HepG2 (cell line): ENCODE measurements around the gene HS3ST3B1. TPM values are rescaled to one million over a fixed set of nuclear protein-coding genes. Genes with fewer than 3 reads are reported as not detected.

Experiments
- BRD4 ChIP-seq: sonication (generic); formaldehyde crosslinking; IDR thresholded peaks from 2 replicates; pipeline ENCODE4 v1.4.0; 2020; ENCODE audit warnings: missing genetic modification reagents
- CBX2 ChIP-seq, 2 experiments: fragments of 200-600 bp in 1 of 2; sonication (generic); formaldehyde crosslinking in 1 of 2; IDR thresholded peaks; 2 replicates each; pipeline versions ENCODE4 v1.7.0 to v1.8.1; 2018 to 2022; ENCODE audit warnings: low read depth in 2 of 2, low read length in 1 of 2, mild to moderate bottlenecking in 1 of 2, missing genetic modification reagents in 1 of 2
- CENPT ChIP-seq: sonication (generic); formaldehyde crosslinking; IDR thresholded peaks from 2 replicates; pipeline ENCODE4 v1.8.0; 2022; ENCODE audit warnings: low read depth, mild to moderate bottlenecking, moderate library complexity, missing genetic modification reagents
- HMG20B ChIP-seq: conservative IDR thresholded peaks from 2 replicates; pipeline ENCODE4 v1.6.1; 2016; ENCODE audit warnings: missing genetic modification reagents, missing compliant biosample characterization
- HNF4A ChIP-seq: sonication (generic); formaldehyde crosslinking; IDR thresholded peaks from 2 replicates; pipeline ENCODE4 v1.4.0; 2020; ENCODE audit warnings: missing genetic modification reagents
- MXD4 ChIP-seq: IDR thresholded peaks from 2 replicates; pipeline ENCODE4 v1.6.1; 2016; ENCODE audit warnings: mild to moderate bottlenecking, missing biosample characterization, missing genetic modification reagents
- NCOA2 ChIP-seq: sonication (generic); formaldehyde crosslinking; IDR thresholded peaks from 2 replicates; pipeline ENCODE4 v1.8.0; 2022; ENCODE audit warnings: inconsistent platforms
- RBAK ChIP-seq: sonication (generic); formaldehyde crosslinking; IDR thresholded peaks from 2 replicates; pipeline ENCODE4 v1.5.1; 2020; ENCODE audit warnings: mild to moderate bottlenecking, missing genetic modification reagents
- RNF2 ChIP-seq: fragments of 450-650 bp; conservative IDR thresholded peaks from 2 replicates; pipeline ENCODE4 v1.6.1; 2016; ENCODE audit warnings: low read depth
- RORA ChIP-seq: sonication (generic); formaldehyde crosslinking; IDR thresholded peaks from 2 replicates; pipeline ENCODE4 v1.5.0; 2020; ENCODE audit warnings: mild to moderate bottlenecking, missing genetic modification reagents, moderate library complexity
- SP140L ChIP-seq: sonication (generic); formaldehyde crosslinking; IDR thresholded peaks from 2 replicates; pipeline ENCODE4 v1.4.0; 2020; ENCODE audit warnings: missing genetic modification reagents, borderline replicate concordance
- ZBTB46 ChIP-seq: sonication (generic); formaldehyde crosslinking; IDR thresholded peaks from 2 replicates; pipeline ENCODE4 v1.4.0; 2020; ENCODE audit warnings: mild to moderate bottlenecking, missing genetic modification reagents, borderline replicate concordance
- ZBTB7B ChIP-seq: sonication (generic); formaldehyde crosslinking; IDR thresholded peaks from 2 replicates; pipeline ENCODE4 v1.4.0; 2020; ENCODE audit warnings: missing genetic modification reagents
- ZFAT ChIP-seq: sonication (generic); formaldehyde crosslinking; conservative IDR thresholded peaks from 2 replicates; pipeline ENCODE4 v1.8.1; 2023; ENCODE audit warnings: missing genetic modification reagents, inconsistent platforms
- ZFX ChIP-seq: sonication (generic); formaldehyde crosslinking; IDR thresholded peaks from 2 replicates; pipeline ENCODE4 v1.4.0; 2020; ENCODE audit warnings: mild to moderate bottlenecking, low read depth, missing genetic modification reagents, moderate library complexity
- ZNF17 ChIP-seq: sonication (generic); formaldehyde crosslinking; IDR thresholded peaks from 2 replicates; pipeline ENCODE4 v1.5.0; 2020; ENCODE audit warnings: mild to moderate bottlenecking, missing genetic modification reagents
- ZNF543 ChIP-seq: sonication (generic); formaldehyde crosslinking; IDR thresholded peaks from 2 replicates; pipeline ENCODE4 v1.4.0; 2020; ENCODE audit warnings: mild to moderate bottlenecking, missing genetic modification reagents
- ZNF710 ChIP-seq: sonication (generic); formaldehyde crosslinking; IDR thresholded peaks from 2 replicates; pipeline ENCODE4 v1.5.0; 2020; ENCODE audit warnings: mild to moderate bottlenecking, missing genetic modification reagents, borderline replicate concordance
- ZNF724P ChIP-seq: sonication (generic); formaldehyde crosslinking; IDR thresholded peaks from 2 replicates; pipeline ENCODE4 v1.8.0; 2022; ENCODE audit warnings: missing genetic modification reagents, borderline replicate concordance
- ZNF747 ChIP-seq: sonication (generic); formaldehyde crosslinking; IDR thresholded peaks from 2 replicates; pipeline ENCODE4 v1.8.1; 2023; ENCODE audit warnings: missing genetic modification reagents, mild to moderate bottlenecking, borderline replicate concordance
- ZNF768 ChIP-seq: sonication (generic); formaldehyde crosslinking; IDR thresholded peaks from 2 replicates; pipeline ENCODE4 v1.4.0; 2020; ENCODE audit warnings: missing genetic modification reagents
- ZNF850 ChIP-seq: sonication (generic); formaldehyde crosslinking; conservative IDR thresholded peaks from 2 replicates; pipeline ENCODE4 v1.9.0; 2021; ENCODE audit warnings: mild to moderate bottlenecking, missing genetic modification reagents
- polyA plus RNA-seq, 8 experiments: library from polyadenylated mRNA; depleted of rRNA in 3 of 8; stranded (reverse) in 7 of 8; unstranded in 1 of 8; fragments of >200 nt; fragmentation: Illumina TruSeq in 4 of 8; extraction: Trizol in 4 of 8; gene quantifications; 2 replicates each; pipeline versions ENCODE4 v1.2.1 to v1.2.3, GENCODE V29; 2011 to 2016; ENCODE audit warnings: low read depth in 4 of 8, missing spikeins in 1 of 8, mixed read lengths in 1 of 8; ENCODE audit not compliant: insufficient read depth in 1 of 8
- total RNA-seq, 5 experiments: library from RNA; depleted of rRNA; stranded (reverse); fragments of >200 nt; fragmentation: Illumina TruSeq; extraction: Trizol; gene quantifications; 2 replicates each; pipeline ENCODE4 v1.2.3, GENCODE V29; 2016; ENCODE audit warnings: low read depth in 1 of 5
- TF ChIP-seq, protein P1 (sequence below): sonication (generic); formaldehyde crosslinking; IDR thresholded peaks from 2 replicates; pipeline ENCODE4 v1.9.0; 2022; ENCODE audit warnings: missing genetic modification reagents, mild to moderate bottlenecking, borderline replicate concordance

HS3ST3B1 gene
- total and polyA plus RNA-seq, 2 of the 13 experiments (the other 11 are each of a cell fraction or from before 2014, with no cell fraction given) = 15.7 to 39.5 TPM

DNA sequence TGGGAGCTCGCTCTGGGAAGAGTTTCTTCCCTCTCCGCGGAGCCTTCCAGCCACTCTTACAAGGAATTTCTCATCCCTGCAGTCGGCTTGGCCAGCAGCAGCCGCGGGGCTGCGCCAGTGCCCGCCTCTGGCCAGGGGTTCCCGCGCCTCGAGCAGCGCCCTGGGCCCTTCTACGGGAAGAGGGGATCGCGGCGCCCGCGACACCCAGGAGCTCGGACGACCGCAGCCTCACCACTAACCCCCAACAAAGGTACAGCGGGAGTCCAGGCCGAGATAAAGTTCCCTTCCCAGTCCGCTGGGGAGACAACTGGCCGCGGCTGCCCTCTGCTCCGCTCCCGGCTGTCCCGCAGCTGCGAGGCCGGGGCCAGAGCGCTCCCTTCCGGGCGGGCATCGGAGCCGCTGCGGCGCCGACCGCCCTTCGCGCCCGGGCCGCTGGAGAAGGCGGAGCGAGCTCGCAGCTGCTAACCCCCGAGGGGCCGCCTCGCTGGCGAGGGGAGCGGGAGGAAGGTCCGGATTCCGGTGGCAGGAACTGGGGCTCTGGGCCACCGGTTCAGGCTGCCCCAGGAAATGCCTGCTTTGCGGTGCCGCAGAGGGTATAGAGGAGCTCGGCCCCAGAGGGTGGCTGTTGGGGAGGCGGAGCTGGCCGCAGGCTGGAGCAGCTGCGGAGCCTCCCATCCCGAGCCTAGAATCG lies 3.6 kb upstream of the HS3ST3B1 start (continued):
- TF ChIP-seq CENPT (peak; percentile 41; the same call in 1 of the 2 replicates), BRD4 (no peak; the same call in 1 of the 2 replicates), HNF4A (CRISPR knock-in tag) (0 out of 2 replicates have a peak, but pooled peaks have one; percentile 6), ZBTB46 (CRISPR knock-in tag) (no peak), ZNF17 (CRISPR knock-in tag) (no peak), MXD4 (no peak), HMG20B (CRISPR knock-in tag) (no peak), ZNF724P (CRISPR knock-in tag) (no peak), ZFAT (CRISPR knock-in tag) (no peak), SP140L (CRISPR knock-in tag) (no peak), ZNF710 (no peak), NCOA2 (no peak; the same call in 1 of the 2 replicates), RBAK (no peak), ZNF850 (no peak), CBX2 (IDR thresholded peaks at IDR 0.05; ENCODE audit: low read depth, low read length) (no peak), CBX2 (CRISPR knock-in tag; IDR thresholded peaks at IDR 0.05; ENCODE audit: low read depth) (no peak), RORA (CRISPR knock-in tag) (no peak), ZNF543 (CRISPR knock-in tag) (0 out of 2 replicates have a peak, but pooled peaks have one; percentile 16), ZNF747 (CRISPR knock-in tag) (no peak), ZFX (CRISPR knock-in tag) (peak; percentile 73), ZBTB7B (CRISPR knock-in tag) (peak; percentile 76), ZNF768 (CRISPR knock-in tag) (peak; percentile 66), RNF2 (peak; percentile 48; the same call in 1 of the 2 replicates)
- TF ChIP-seq, protein P1, sequence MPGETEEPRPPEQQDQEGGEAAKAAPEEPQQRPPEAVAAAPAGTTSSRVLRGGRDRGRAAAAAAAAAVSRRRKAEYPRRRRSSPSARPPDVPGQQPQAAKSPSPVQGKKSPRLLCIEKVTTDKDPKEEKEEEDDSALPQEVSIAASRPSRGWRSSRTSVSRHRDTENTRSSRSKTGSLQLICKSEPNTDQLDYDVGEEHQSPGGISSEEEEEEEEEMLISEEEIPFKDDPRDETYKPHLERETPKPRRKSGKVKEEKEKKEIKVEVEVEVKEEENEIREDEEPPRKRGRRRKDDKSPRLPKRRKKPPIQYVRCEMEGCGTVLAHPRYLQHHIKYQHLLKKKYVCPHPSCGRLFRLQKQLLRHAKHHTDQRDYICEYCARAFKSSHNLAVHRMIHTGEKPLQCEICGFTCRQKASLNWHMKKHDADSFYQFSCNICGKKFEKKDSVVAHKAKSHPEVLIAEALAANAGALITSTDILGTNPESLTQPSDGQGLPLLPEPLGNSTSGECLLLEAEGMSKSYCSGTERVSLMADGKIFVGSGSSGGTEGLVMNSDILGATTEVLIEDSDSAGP (CRISPR knock-in tag) = peak; percentile 89; the same call in 1 of the 2 replicates
